Measurements from ENCODE around the gene NFIB. TPM values are rescaled to one million over a fixed set of nuclear protein-coding genes. Genes with fewer than 3 reads are reported as not detected.

Gene NFIB
- total and polyA plus RNA-seq, 2 experiments from 2014 or later, result 5.3 to 6.0 TPM

GRCh38 chr9:14296495-14297113 lies 17.3 kb downstream of the NFIB start:
- H4K20me1 ChIP-seq (ENCODE audit: insufficient read depth), result no peaks in the 10 kb centered on the region
- in situ Hi-C loops (cut with MboI), result no loop called here
- H2AFZ ChIP-seq, result no peak overlapping the region
- no peak for DNase-seq
- TF ChIP-seq EZH2 (IDR thresholded peaks at IDR 0.05; ENCODE audit: insufficient read depth, poor library complexity, severe bottlenecking), result no peak
- H3K27ac ChIP-seq, result no peak overlapping the region
- no peak overlapping the region for H3K4me2 ChIP-seq (ENCODE audit: unreplicated experiment)
- no peaks in the 10 kb centered on the region for H3K79me2 ChIP-seq (ENCODE audit: insufficient read depth)
- H3K9me3 ChIP-seq (ENCODE audit: low read depth), result no peaks in the 10 kb centered on the region
- H3K4me1 ChIP-seq (ENCODE audit: insufficient read depth), result 0 out of 2 replicates have a peak, but pooled peaks cover 5% of the 10 kb centered on the region
- no peaks in the 10 kb centered on the region for H3F3A ChIP-seq (ENCODE audit: insufficient read depth)
- no peaks in the 10 kb centered on the region for H3K36me3 ChIP-seq (ENCODE audit: low read depth)
- H3K4me3 ChIP-seq, result no peak overlapping the region
- no peaks in the 10 kb centered on the region for H3K9me2 ChIP-seq (ENCODE audit: insufficient read depth)
- H3K27me3 ChIP-seq (replicated peaks; ENCODE audit: insufficient read depth), result no peaks in the 10 kb centered on the region
- no peak overlapping the region for H3K9ac ChIP-seq
- 67 to 72% methylated on average over 7 of the region's 7 CpGs for WGBS, 2 experiments (ENCODE audit: low coverage in 1 of 2, low lambda C conversion rate in 2 of 2, missing lambda C conversion rate in 2 of 2)

GRCh38 chr9:14294659-14295058 lies 19.3 kb downstream of the NFIB start:
- no peak for DNase-seq
- no peaks in the 10 kb centered on the region for H3K27me3 ChIP-seq (replicated peaks; ENCODE audit: insufficient read depth)
- WGBS, 2 experiments (ENCODE audit: low coverage in 1 of 2, low lambda C conversion rate in 2 of 2, missing lambda C conversion rate in 2 of 2), result 95 to 96% methylated on average over 8 of the region's 8 CpGs
- H3F3A ChIP-seq (ENCODE audit: insufficient read depth), result no peaks in the 10 kb centered on the region
- H3K36me3 ChIP-seq (ENCODE audit: low read depth), result no peaks in the 10 kb centered on the region
- no peaks in the 10 kb centered on the region for H3K79me2 ChIP-seq (ENCODE audit: insufficient read depth)
- no peaks in the 10 kb centered on the region for H4K20me1 ChIP-seq (ENCODE audit: insufficient read depth)
- H3K9me3 ChIP-seq (ENCODE audit: low read depth), result no peaks in the 10 kb centered on the region
- no peak overlapping the region for H3K4me2 ChIP-seq (ENCODE audit: unreplicated experiment)
- TF ChIP-seq EZH2 (IDR thresholded peaks at IDR 0.05; ENCODE audit: insufficient read depth, poor library complexity, severe bottlenecking), result no peak
- no peak for TF ChIP-seq EZH2phosphoT487 (IDR thresholded peaks at IDR 0.05; ENCODE audit: insufficient read depth, low read depth)
- no peak overlapping the region for H3K27ac ChIP-seq
- in situ Hi-C loops (cut with MboI), result no loop called here
- no peak overlapping the region for H3K4me3 ChIP-seq
- no peak overlapping the region for H2AFZ ChIP-seq
- 0 out of 2 replicates have a peak, but pooled peaks cover 5% of the 10 kb centered on the region for H3K4me1 ChIP-seq (ENCODE audit: insufficient read depth)
- no peak overlapping the region for H3K9ac ChIP-seq
- no peaks in the 10 kb centered on the region for H3K9me2 ChIP-seq (ENCODE audit: insufficient read depth)

- H3K4me3 ChIP-seq, result no peak overlapping the region
- H3K4me1 ChIP-seq (ENCODE audit: insufficient read depth), result 0 out of 2 replicates have a peak, but pooled peaks cover 5% of the 10 kb centered on the region
- H3K27me3 ChIP-seq (replicated peaks; ENCODE audit: insufficient read depth), result no peaks in the 10 kb centered on the region
- no peak overlapping the region for H3K9ac ChIP-seq
- H3K27ac ChIP-seq, result no peak overlapping the region
- no peaks in the 10 kb centered on the region for H3K9me2 ChIP-seq (ENCODE audit: insufficient read depth)
- no peaks in the 10 kb centered on the region for H3K79me2 ChIP-seq (ENCODE audit: insufficient read depth)
- H3F3A ChIP-seq (ENCODE audit: insufficient read depth), result no peaks in the 10 kb centered on the region
- no peaks in the 10 kb centered on the region for H3K36me3 ChIP-seq (ENCODE audit: low read depth)
- in situ Hi-C loops (cut with MboI), result no loop called here
- no peaks in the 10 kb centered on the region for H4K20me1 ChIP-seq (ENCODE audit: insufficient read depth)
- no peak overlapping the region for H3K4me2 ChIP-seq (ENCODE audit: unreplicated experiment)
- no peaks in the 10 kb centered on the region for H3K9me3 ChIP-seq (ENCODE audit: low read depth)
- WGBS, 2 experiments (ENCODE audit: low coverage in 1 of 2, low lambda C conversion rate in 2 of 2, missing lambda C conversion rate in 2 of 2), result 48 to 57% methylated on average over 3 of the region's 3 CpGs
- H2AFZ ChIP-seq, result no peak overlapping the region
- TF ChIP-seq EZH2phosphoT487 (IDR thresholded peaks at IDR 0.05; ENCODE audit: insufficient read depth, low read depth), result no peak
- no peak for TF ChIP-seq EZH2 (IDR thresholded peaks at IDR 0.05; ENCODE audit: insufficient read depth, poor library complexity, severe bottlenecking)
- DNase-seq, result no peak
These were observed 20.1 kb downstream of the NFIB start for GRCh38 chr9:14293801-14294200.

GRCh38 chr9:14292181-14292739 lies 21.7 kb downstream of the NFIB start:
- Histone ChIP-seq H3K27ac (no peak overlapping the region), H3F3A (ENCODE audit: insufficient read depth) (no peaks in the 10 kb centered on the region), H3K79me2 (ENCODE audit: insufficient read depth) (no peaks in the 10 kb centered on the region), H2AFZ (no peak overlapping the region), H3K27me3 (replicated peaks; ENCODE audit: insufficient read depth) (no peaks in the 10 kb centered on the region), H3K9me3 (ENCODE audit: low read depth) (no peaks in the 10 kb centered on the region), H3K4me3 (no peak overlapping the region), H3K9me2 (ENCODE audit: insufficient read depth) (no peaks in the 10 kb centered on the region), H3K4me2 (ENCODE audit: unreplicated experiment) (no peak overlapping the region), H3K9ac (no peak overlapping the region), H3K36me3 (ENCODE audit: low read depth) (no peaks in the 10 kb centered on the region), H3K4me1 (ENCODE audit: insufficient read depth) (0 out of 2 replicates have a peak, but pooled peaks cover 5% of the 10 kb centered on the region), H4K20me1 (ENCODE audit: insufficient read depth) (no peaks in the 10 kb centered on the region)
- WGBS, 2 experiments (ENCODE audit: low coverage in 1 of 2, low lambda C conversion rate in 2 of 2, missing lambda C conversion rate in 2 of 2), result 97 to 98% methylated on average over 3 of the region's 3 CpGs
- no peak for DNase-seq
- in situ Hi-C loops (cut with MboI), result no loop called here
- TF ChIP-seq EZH2phosphoT487 (IDR thresholded peaks at IDR 0.05; ENCODE audit: insufficient read depth, low read depth) (no peak), EZH2 (IDR thresholded peaks at IDR 0.05; ENCODE audit: insufficient read depth, poor library complexity, severe bottlenecking) (no peak)

All from GM23248 (cell line).